Measurements from ENCODE around the gene PTPRG. TPM values are rescaled to one million over a fixed set of nuclear protein-coding genes. Genes with fewer than 3 reads are reported as not detected.

The PTPRG gene
- total RNA-seq, 1 experiment from 2014 or later = 32.1 TPM

- CTCF ChIA-PET = no interaction called here
- no peaks in the 10 kb centered on the region; the same call in 1 of the 2 replicates for H3K79me2 ChIP-seq (ENCODE audit: insufficient read depth, low read length)
- no peaks in the 10 kb centered on the region for H3K9me2 ChIP-seq (ENCODE audit: insufficient read depth)
- no peak for ATAC-seq
- H2AFZ ChIP-seq (ENCODE audit: low read depth, low read length, poor library complexity, severe bottlenecking) = no peak overlapping the region
- H3K36me3 ChIP-seq (ENCODE audit: control insufficient read depth in 1 of 2, insufficient read depth in 2 of 2, low read length in 2 of 2) = no peaks in the 10 kb centered on the region
- no peak overlapping the region for H3K9ac ChIP-seq (ENCODE audit: low read length)
- intact Hi-C loops (cut with micrococcal nuclease) = no loop called here
- POLR2A ChIA-PET = no interaction called here
- 0 out of 2 replicates have a peak, but pooled peaks cover 5% of the 10 kb centered on the region for H4K20me1 ChIP-seq (ENCODE audit: insufficient read depth)
- no peaks in the 10 kb centered on the region for H3K4me1 ChIP-seq (ENCODE audit: control insufficient read depth in 1 of 2, insufficient read depth in 2 of 2, low read length in 2 of 2)
- no TSS peak for BruUV-seq (replicated peaks)
- no peaks in the 10 kb centered on the region for H3K9me3 ChIP-seq (ENCODE audit: control insufficient read depth in 1 of 2, insufficient read depth in 1 of 2, low read depth in 1 of 2, low read length in 2 of 2)
- no peaks in the 10 kb centered on the region for H3K27me3 ChIP-seq (ENCODE audit: insufficient read depth, low read length)
- RAD21 ChIA-PET (ENCODE audit: low non-redundant PET in 1 of 2, low total read pairs in 2 of 2, uncharacterized antibody in 2 of 2, unreplicated experiment in 2 of 2) = no interaction called here
- H3K4me3 ChIP-seq (replicated peaks in 1 of 2; ENCODE audit: low read depth in 1 of 2, low read length in 2 of 2) = no peak overlapping the region
- H3K4me2 ChIP-seq (ENCODE audit: low read length) = no peak overlapping the region
- TF ChIP-seq MAX (IDR thresholded peaks at IDR 0.05) = no peak
- no peak for TF ChIP-seq FOSL1 (IDR thresholded peaks at IDR 0.05; ENCODE audit: low read depth)
- TF ChIP-seq CEBPB (IDR thresholded peaks at IDR 0.05; ENCODE audit: low read depth) = no peak
- no peak for TF ChIP-seq EZH2 (IDR thresholded peaks at IDR 0.05)
- no peak for TF ChIP-seq TCF7L2 (IDR thresholded peaks at IDR 0.05; ENCODE audit: borderline replicate concordance, extremely low read depth, insufficient read depth, insufficient read length)
- TF ChIP-seq POLR2A (IDR thresholded peaks at IDR 0.05; ENCODE audit: borderline replicate concordance, extremely low read depth, insufficient read depth, insufficient read length) = no peak
- no peak for TF ChIP-seq EZH2phosphoT487 (IDR thresholded peaks at IDR 0.05; ENCODE audit: borderline replicate concordance)
- no peak for TF ChIP-seq SIN3A (IDR thresholded peaks at IDR 0.05; ENCODE audit: low read depth)
- no peak for TF ChIP-seq ELF1 (IDR thresholded peaks at IDR 0.05; ENCODE audit: borderline replicate concordance, low read depth)
- TF ChIP-seq ATF3 (IDR thresholded peaks at IDR 0.05) = no peak
- no peak for TF ChIP-seq EGR1 (IDR thresholded peaks at IDR 0.05; ENCODE audit: low read depth)
- TF ChIP-seq ZBTB33 (IDR thresholded peaks at IDR 0.05; ENCODE audit: extremely low read depth, insufficient replicate concordance, low read length) = no peak
- H3K27ac ChIP-seq (ENCODE audit: low read depth, low read length) = no peak overlapping the region
- DNase-seq (ENCODE audit: low read depth, low spot score) = no peak
Observed at GRCh38 chr3:61806810-61807209, 245.4 kb downstream of the PTPRG start.
